Measurements from ENCODE around the gene TBL1XR1.
"Not testable (repeated sequence)": the region's sequence is repeated elsewhere in the genome, so short reads cannot be mapped to it uniquely, and the experiment has no call there.

The TBL1XR1 gene

DNA sequence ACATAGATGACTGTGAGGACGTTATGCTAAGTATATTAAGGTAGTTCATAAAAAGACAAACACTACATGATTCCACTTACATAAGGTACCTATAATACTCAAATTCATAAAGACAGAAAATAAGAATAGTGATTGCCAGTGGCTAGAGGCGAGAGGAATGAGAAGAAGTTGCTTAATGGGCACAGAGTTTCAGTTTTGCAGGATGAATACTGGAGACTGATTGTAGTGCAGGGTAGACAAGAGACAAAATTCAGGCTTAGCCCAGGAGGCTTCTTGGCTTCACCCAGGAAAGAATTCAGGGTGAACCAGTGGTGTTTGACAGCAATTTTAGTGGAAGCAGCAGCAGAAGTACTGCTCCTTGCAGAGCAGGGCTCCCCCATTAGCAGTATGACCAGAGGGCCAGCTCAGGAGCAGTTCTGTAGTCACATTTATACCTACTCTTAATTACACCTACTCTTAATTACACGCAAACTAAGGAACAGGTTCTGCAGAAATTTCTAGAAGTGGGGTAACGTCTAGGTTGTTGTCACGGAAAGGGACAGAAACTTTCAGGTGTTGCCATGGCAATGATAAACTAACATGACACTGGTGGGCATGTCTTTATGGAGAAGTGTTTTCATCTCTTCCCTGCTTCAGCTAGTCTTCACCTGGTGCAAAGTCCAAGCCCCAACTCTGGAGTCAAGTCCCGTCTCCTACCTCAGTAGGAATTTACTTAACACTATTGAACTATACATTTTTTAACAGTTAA, 55.2 kb downstream of the TBL1XR1 start:
- no peak for DNase-seq (ENCODE audit: low read depth, low spot score)

DNA sequence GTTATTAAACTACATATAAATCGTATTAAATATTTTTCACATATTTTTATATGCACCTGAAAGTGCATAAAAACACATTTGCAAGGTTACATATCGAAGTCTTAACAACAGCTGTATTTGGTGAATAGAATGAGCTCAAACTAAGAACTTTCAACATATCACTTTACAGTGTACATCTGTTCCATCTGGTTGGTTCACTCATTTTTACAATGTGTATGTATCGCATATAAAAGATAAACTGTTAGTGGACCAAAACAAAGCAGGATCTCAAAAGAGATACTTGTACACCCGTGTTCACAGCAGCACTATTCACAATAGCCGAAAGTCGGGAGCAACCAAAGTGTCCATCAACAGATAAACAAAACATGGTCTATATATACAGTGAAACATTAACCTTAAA, 55.8 kb downstream of the TBL1XR1 start:
- DNase-seq (ENCODE audit: low read depth, low spot score): no peak

DNA sequence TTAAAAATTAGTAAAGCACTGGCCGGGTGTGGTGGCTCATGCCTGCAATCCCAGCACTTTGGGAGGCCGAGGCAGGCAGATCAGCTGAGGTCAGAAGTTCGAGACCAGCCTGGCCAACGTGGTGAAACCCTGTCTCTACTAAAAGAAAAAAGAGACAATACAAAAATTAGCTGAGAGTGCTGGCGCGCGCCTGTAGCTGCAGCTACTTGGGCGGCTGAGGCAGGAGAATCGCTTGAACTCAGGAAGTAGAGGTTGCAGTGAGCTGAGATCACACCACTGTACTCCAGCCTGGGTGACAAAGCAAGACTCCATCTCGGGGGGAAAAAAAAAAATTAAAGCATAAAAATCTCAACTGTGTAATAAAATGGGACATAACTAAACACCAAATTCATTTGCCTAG, 58.1 kb downstream of the TBL1XR1 start:
- DNase-seq (ENCODE audit: low read depth, low spot score): not testable (repeated sequence)

DNA sequence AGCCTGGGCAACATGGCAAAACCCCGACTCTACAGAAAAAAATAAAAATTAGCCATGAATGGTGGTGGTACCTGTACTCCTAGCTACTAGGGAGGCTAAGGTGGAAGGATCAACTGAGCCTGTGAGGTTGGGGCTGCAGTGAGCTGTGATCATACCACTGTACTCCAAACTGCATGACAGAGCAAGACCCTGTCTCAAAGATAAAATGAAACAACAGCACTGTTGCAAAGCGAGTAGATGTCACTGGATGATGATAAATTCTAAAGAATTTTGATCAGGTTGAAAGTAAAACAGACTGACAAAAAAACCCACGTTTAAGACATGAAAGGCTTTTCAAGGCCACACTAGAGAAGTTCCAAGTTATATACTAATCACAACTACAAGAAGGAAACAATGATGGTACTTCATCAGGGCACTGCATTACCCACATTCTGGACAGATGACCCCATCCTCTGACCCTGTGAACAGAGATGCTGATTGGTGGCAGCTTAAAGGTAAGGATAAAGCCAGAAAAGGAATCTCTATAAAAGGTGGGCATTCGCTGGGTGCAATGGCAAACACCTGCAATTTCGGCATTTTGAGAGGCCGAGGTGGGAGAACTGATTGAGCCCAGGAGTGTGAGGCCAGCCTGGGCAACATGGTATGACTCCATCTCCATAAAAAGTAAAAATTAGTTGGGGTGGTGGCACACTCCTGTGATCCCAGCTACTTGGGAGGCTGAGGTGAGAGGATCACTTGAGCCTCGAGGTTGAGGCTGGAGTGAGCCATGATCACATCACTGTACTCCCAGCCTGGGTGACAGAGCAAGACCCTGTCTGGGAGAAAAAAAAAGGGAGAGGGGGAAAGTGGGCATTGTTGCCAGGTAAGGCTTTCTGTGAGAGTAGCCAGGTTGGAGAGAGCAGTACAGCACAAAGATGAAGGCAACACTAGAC, 59.2 kb downstream of the TBL1XR1 start:
- DNase-seq (ENCODE audit: low read depth, low spot score): no peak

DNA sequence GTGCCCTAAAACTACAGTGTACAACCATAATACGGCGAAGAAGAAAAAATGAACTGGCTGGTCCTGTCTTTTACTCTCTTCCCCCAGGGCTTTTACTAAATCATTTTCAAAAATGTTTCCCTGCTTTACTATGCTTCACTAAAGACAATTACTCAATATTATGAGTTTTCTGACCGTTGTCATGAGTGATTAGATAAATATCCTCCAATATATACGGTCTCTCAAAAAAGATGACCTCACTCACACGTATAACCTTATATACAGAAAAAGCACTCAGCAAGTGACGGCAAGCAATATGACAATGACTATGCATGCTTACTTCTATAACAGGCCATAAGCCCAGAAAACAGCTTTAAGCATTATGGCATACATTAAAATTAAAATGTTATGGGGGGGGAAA, 60.5 kb downstream of the TBL1XR1 start:
- no peak for DNase-seq (ENCODE audit: low read depth, low spot score)

DNA sequence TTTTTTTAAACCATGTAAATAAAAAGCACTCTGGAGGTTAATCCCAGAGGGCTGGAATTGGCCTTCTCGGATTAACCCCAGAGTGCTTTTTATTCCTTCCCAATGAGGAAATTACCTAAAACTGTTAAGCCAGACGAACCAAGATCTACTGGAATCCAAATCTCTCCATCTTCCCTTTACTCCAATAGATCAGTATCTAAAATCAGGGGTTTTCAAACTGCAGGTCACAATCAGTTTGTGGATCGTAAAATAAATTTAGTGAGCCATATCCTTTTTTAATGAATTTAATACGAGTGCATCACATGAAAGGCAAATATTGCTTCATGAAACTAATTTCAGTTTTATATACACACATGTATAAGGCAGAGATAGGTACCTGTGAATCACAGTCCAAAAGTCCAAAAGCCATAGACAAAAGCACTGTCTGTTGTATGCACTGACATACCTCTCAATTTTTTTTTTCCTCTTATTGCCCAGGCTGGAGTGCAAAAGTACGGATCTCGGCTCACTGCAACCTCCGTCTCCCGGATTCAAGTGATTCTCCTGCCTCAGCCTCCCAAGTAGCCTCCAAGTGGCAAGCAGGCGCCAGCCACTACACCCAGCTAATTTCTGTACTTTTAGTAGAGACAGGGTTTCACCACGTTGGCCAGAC, 61.3 kb downstream of the TBL1XR1 start:
- DNase-seq (ENCODE audit: low read depth, low spot score): no peak

DNA sequence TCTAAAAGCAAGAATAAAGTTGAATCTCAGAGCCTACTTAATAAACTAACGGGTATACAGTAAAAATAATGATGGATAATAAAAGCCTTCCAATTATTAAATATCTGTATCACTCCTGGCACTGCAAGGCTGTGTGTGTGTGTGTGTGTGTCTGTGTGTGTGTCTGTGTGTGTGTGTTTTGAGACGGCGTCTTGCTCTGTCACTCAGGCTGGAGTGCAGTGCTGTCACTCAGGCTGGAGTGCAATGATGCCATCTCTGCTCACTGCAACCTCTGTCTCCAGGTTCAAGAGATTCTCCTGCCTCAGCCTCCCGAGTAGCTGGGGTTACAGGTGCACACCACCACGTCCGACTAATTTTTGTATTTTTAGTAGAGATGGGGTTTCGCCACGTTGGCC, 62.5 kb downstream of the TBL1XR1 start:
- no peak for DNase-seq (ENCODE audit: low read depth, low spot score)

DNA sequence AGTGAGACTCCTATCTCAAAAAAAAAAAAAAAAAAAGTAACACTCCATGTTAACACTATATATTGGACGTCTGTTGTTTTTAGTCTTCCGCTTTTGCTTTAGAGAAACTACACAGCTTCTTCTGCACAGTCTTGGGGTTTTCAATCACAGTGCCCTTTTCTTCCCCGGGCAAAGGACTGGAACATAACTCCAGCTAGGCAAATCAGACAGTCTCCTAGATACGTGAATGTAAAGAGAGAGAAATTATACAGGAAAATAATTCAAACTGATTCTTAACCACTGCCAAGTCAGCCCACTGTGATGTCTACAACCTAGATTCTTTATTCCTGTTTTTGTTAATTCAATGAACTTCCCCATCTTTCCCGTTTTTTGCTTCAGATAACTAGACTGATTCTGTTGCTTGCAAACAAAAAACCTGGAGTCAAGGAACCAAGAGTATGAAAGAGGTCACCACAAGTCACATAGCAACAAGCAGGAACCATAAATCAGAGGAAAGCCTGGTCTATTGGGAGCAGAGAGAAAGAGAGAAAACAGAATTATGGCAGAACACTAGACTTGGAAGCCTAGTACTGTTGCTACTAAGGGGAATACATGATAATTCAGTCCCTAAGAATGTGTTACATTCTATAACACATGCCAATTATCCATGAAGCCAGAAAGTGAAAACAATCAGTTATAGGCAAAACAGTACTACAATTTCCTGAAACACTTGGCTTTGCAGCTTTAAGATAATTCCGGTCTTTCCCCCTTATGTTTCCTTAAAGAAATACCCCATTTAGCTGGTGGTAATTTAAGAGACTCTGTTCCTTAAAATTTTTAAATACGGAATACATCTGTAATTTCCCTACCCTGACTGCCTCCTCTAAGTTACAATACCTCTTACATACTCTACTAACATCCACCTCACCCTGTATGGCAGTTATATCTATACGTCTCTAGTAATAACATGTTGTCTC, 63.1 kb downstream of the TBL1XR1 start:
- no peak for DNase-seq (ENCODE audit: low read depth, low spot score)

DNA sequence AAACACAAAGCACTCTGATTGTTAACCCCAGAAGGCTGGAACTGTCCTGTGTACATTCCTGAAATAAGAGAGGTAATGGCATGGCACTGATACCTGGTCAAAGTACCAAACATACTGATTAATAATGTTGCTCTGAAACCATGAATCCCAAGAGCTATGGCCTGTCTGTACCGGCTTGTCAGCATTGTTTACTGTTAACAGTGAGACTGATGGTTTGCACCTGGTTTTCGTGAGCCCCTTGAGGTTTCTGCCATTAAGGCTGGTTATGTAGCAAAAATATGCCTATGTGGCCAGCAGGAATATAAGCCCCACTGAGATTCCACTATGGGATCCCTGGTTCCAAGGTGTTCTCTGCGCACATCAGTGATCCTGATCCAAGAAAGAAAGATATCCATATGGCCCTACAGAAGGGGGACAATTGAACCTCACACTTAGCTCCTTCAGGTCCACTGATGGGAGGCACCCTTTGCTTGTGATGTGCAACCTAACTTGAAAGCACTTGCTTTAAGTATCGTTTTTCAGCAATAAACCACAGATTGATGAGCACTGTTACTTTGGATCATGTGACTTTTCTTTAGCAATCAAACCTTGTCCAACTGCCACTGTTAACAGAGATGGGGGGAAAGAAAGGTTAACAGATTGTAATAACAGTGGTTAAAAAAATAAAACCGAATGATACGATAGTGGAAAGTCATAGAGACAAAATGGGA, 65.2 kb downstream of the TBL1XR1 start:
- no peak for DNase-seq (ENCODE audit: low read depth, low spot score)

DNA sequence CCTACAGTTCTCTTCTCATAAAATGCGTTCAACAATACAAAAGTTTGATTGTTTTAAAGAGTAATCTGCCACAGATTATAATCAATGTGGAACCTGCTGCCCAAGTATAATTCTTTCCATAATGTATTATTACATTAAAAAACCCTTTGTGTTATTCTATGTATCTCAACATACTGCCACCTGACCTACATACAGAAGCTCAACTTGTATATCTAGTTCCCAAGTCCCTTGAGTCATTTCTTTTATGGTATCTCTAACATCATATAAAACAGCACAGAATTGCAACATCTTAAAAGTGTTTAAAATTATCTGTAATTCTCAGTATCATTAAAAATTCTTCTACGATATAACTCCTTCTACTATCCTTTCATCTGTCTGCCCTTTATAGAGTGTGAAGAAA, 70.3 kb downstream of the TBL1XR1 start:
- DNase-seq (ENCODE audit: low read depth, low spot score): no peak

DNA sequence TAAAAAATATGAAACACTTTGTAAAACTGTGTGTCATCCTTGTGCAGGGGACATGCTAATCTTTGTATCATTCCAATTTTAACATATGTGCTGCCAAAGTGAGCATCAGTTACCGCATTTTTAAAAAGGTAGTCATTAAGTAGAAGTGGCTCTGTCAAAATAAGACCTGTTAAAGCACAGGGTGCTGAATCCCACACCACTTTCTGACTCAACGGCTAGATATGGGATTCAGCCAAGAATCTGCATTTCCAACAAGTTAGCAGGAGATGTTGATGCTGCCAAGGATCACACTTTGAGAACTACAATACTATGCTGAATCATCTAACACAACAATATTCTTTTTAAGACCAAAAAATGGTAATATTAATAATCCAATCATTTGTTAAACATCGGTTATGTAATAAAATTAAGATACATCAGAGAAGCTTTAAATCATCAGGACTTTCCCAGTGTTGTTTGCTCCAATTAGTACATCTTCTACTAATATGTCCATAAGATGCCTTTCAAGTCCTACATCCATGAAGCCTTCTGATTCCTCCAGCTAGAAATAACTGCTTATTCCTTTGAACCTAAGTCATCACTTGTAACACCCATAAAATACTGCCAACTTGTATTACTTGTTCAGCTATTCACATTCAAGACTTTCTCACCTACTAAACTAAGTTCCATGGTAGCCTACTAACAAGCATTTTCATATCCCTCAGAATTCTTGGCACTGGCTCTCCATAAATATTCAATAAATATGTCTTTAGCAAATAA, 71.1 kb downstream of the TBL1XR1 start:
- peak; percentile 41 for DNase-seq (ENCODE audit: low read depth, low spot score)

DNA sequence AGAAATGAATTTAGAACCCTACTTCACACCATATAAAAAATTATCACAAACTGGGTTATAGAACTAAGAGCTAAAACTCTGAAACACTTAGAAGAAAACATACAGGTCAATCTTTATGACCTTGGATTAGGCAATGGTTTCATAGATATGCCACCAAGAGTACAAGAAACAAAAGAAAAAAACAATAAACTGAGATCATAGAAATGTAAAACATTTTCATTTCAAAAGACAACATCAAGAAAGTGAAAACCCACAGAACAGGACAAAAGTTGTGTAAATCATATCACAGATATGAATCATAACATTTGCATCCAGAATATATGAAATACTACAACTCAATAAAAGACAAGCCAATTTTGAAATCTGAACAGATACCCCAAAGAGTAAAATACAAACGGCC, 72.4 kb downstream of the TBL1XR1 start:
- no peak for DNase-seq (ENCODE audit: low read depth, low spot score)

DNA sequence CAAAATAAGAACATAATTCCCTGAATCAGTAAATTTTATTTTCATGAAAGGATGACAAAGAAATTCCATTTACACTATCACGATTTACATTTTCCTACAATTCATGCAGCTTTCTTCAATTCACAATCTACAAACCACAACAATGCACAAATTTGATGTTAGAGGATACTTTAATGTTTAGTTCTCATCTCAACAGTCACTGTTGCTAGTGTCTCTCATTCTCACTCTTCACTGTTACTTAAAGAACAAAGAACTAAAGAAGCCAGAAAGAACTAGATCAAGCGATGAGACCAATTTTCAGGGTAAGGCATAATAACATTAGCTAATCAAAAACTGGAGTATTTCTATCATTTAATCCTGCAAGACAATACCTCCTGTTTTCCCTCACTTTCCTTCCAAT, 73.5 kb downstream of the TBL1XR1 start:
- DNase-seq (ENCODE audit: low read depth, low spot score): no peak

DNA sequence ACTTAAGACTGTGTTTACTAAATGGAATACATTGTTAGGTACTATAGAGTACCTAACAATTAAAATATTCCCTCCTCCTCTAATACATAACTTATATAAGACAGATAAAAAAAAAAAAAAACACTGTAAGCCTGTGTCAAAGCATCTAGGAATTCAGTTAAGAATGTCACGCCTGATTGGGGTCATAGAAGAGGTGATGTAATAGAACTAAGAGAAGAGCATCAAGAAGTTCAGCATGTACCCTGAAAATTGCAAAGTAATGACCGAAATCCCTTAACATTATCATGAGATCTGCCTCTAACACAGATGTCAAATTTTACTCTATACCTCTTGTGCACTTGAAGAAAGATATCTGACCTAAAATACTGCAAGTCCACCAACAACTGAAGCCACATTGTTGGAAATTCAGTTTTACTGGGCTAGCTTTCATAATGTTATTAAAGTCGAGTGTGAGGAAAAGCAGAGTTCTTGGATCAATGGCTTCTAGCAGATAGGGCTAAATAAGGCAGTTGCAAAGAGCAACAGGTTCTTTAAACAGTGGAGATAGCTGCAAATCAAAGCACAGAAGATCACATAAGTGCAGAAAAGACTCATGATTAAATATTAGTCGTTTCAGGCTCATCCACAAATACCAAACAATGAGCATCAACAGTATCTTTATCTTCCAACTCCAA, 75.0 kb downstream of the TBL1XR1 start:
- DNase-seq (ENCODE audit: low read depth, low spot score): no peak

DNA sequence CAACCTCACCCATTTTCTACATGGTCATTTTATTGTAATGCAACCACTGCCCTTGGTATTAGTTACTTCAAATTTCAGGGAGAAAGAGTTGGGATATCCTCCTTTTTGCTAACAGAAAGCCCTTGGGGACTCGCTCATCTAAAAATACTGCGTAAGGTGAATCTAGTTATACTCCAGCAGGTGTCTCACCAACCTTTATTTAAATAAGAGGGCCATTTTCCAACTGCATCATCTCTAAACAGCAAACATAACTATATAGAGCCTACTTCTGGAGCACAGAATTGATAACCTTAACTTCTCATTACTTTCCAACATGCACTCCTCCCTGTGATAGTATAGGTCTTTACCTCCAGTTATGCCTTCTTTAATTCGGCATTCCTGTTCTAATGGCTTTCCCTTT, 77.5 kb downstream of the TBL1XR1 start:
- no peak for DNase-seq (ENCODE audit: low read depth, low spot score)

DNA sequence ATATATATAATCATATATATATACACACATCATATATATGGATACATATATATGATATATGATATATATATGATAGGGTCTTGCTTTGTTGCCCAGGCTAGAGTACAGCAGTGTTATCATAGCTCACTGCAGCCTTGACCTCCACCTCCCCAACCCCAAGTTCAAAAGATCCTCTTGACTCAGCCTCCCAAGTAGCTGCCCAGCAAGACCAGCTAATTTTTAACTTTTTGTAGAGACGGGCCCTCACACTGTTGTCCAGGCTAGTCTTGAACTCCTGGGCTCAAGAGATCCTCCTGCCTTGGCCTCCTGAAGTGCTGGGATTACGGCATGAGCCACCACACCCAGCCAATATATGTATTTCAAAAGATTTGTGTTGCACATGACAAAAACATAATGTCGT, 83.0 kb downstream of the TBL1XR1 start:
- DNase-seq (ENCODE audit: low read depth, low spot score): no peak

DNA sequence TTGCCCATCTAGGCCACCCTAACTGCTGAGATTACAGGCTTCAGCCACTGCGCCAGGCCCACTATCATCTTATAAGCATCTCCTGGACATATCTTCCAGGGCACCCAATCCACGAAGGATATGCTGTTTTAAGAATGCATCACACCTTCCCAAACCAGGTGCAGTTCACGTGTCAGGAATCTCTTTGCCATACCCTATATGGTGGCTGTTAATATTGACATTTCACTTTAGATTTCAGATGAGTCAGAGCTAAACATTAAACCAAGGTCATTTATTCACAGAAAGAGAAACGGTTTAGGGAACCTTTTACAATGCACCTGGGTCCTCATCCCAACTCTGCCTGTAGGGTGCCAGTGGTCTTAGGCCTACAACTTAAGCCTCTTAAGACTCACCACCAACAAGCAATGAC, 85.7 kb downstream of the TBL1XR1 start:
- no peak for DNase-seq (ENCODE audit: low read depth, low spot score)

DNA sequence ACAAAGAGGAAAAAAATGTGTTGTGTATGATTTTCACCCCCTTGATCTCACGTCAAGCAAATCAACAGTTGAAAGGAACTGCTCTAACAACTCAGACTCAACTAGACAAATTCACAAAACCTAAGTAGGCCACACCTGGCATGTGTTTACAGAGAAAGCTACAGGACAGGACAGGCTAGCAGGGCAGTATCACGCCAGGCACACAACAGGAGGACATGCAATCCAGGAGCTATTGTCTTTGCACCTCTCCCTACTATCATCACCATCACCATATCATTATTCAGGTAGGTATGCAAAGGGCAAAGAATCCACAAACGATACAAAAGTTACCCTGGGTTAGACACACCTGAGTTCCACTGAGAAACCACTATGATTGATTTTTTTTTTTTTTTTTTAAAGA, 86.4 kb downstream of the TBL1XR1 start:
- DNase-seq (ENCODE audit: low read depth, low spot score): no peak

DNA sequence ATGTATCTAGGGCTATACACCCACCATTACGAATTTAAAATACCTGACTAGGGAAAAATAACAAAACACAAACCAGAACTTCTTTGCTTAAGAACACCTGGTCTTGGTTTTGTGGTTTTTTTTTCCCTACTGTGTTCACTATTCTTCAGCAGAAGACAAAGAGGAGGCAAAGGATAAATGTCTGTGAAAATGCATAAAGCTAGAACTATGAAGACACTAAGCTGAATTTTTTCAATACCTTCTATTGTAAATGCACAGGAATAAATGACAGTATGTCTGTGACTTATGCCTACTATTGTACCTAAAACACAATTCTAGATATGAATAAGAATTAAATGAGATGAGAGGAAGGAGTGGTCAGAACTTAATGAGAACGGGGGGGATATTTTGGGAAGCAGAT, 86.9 kb downstream of the TBL1XR1 start:
- no peak for DNase-seq (ENCODE audit: low read depth, low spot score)

Measured in smooth muscle cell of the brain vasculature (primary cell).